H9 (cell line): Measurements from ENCODE around the gene SLC22A31. TPM values are rescaled to one million over a fixed set of nuclear protein-coding genes. Genes with fewer than 3 reads are reported as not detected.

Experiments used
- DNase-seq: peaks from one replicate; pipeline ENCODE4 v3.0.0-alpha.2; 2017
- H2AFZ ChIP-seq: one replicate; pipeline ENCODE4 v1.6.1; 2013; ENCODE audit warnings: mild to moderate bottlenecking, low read length, control low read depth, moderate library complexity
- H2AK5ac ChIP-seq: 2 replicates; pipeline ENCODE4 v1.6.1; 2013; ENCODE audit warnings: low read length, control low read depth, mixed read lengths; ENCODE audit not compliant: insufficient read length
- H2BK120ac ChIP-seq: one replicate; pipeline ENCODE4 v1.6.1; 2013; ENCODE audit warnings: low read depth, mild to moderate bottlenecking, low read length, control low read depth, inconsistent platforms; ENCODE audit not compliant: poor library complexity, severe bottlenecking
- H2BK12ac ChIP-seq: 2 replicates; pipeline ENCODE4 v1.6.1; 2013; ENCODE audit warnings: low read length, control low read depth, mixed read lengths, low read depth; ENCODE audit not compliant: insufficient read length
- H2BK15ac ChIP-seq: 2 replicates; pipeline ENCODE4 v1.6.1; 2013; ENCODE audit warnings: low read depth, low read length, control low read depth
- H2BK20ac ChIP-seq: one replicate; pipeline ENCODE4 v1.6.1; 2013; ENCODE audit warnings: low read depth, mild to moderate bottlenecking, low read length, control low read depth, inconsistent platforms; ENCODE audit not compliant: poor library complexity, severe bottlenecking
- H2BK5ac ChIP-seq: 2 replicates; pipeline ENCODE4 v1.6.1; 2013; ENCODE audit warnings: low read length, control low read depth, mixed read lengths; ENCODE audit not compliant: insufficient read length
- H3K14ac ChIP-seq: 2 replicates; pipeline ENCODE4 v1.6.1; 2013; ENCODE audit warnings: low read length, control low read depth; ENCODE audit not compliant: insufficient read depth
- H3K18ac ChIP-seq: 2 replicates; pipeline ENCODE4 v1.6.1; 2013; ENCODE audit warnings: low read depth, mild to moderate bottlenecking, mixed read lengths, low read length, control low read depth; ENCODE audit not compliant: insufficient read length
- H3K23ac ChIP-seq: 2 replicates; pipeline ENCODE4 v1.6.1; 2013; ENCODE audit warnings: low read length, control low read depth, mixed read lengths, low read depth; ENCODE audit not compliant: insufficient read length
- H3K23me2 ChIP-seq: 2 replicates; pipeline ENCODE4 v1.6.1; 2013; ENCODE audit warnings: low read depth, mild to moderate bottlenecking, mixed read lengths, low read length, control low read depth; ENCODE audit not compliant: insufficient read length, poor library complexity, severe bottlenecking
- H3K27ac ChIP-seq: 2 replicates; pipeline ENCODE4 v1.5.1; 2013; ENCODE audit warnings: low read length, control low read depth, mixed read lengths, low read depth; ENCODE audit not compliant: insufficient read length
- H3K27me3 ChIP-seq: 2 replicates; pipeline ENCODE4 v1.6.1; 2013; ENCODE audit warnings: low read length, control low read depth, inconsistent platforms; ENCODE audit not compliant: insufficient read depth
- H3K4ac ChIP-seq: 2 replicates; pipeline ENCODE4 v1.6.1; 2013; ENCODE audit warnings: low read depth, mild to moderate bottlenecking, control low read depth, inconsistent platforms, low read length, moderate library complexity
- H3K4me1 ChIP-seq: 2 replicates; pipeline ENCODE4 v1.6.1; 2013; ENCODE audit warnings: low read length, control low read depth, inconsistent platforms; ENCODE audit not compliant: insufficient read depth
- H3K4me2 ChIP-seq: 2 replicates; pipeline ENCODE4 v1.6.1; 2013; ENCODE audit warnings: low read length, control low read depth, mixed read lengths; ENCODE audit not compliant: insufficient read length, insufficient read depth
- H3K56ac ChIP-seq: 2 replicates; pipeline ENCODE4 v1.6.1; 2013; ENCODE audit warnings: low read depth, mild to moderate bottlenecking, mixed read lengths, low read length, control low read depth; ENCODE audit not compliant: insufficient read length
- H3K79me1 ChIP-seq: 2 replicates; pipeline ENCODE4 v1.6.1; 2013; ENCODE audit warnings: low read depth, mild to moderate bottlenecking, moderate library complexity, low read length, control low read depth, inconsistent platforms; ENCODE audit not compliant: insufficient read depth, poor library complexity, severe bottlenecking
- H3K79me2 ChIP-seq: 2 replicates; pipeline ENCODE4 v1.6.1; 2013; ENCODE audit warnings: low read length, control low read depth, inconsistent platforms; ENCODE audit not compliant: insufficient read depth
- H3K9ac ChIP-seq: 2 replicates; pipeline ENCODE4 v1.6.1; 2013; ENCODE audit warnings: low read length, control low read depth, mixed read lengths; ENCODE audit not compliant: insufficient read length; ENCODE audit errors: extremely low read depth
- H3K9me3 ChIP-seq: one replicate; pipeline ENCODE4 v1.6.1; 2013; ENCODE audit warnings: low read depth, low read length, inconsistent platforms; ENCODE audit not compliant: control insufficient read depth
- H3T11ph ChIP-seq: one replicate; pipeline ENCODE4 v1.6.1; 2013; ENCODE audit warnings: mild to moderate bottlenecking, low read length, control low read depth, inconsistent platforms
- H4K20me1 ChIP-seq: one replicate; pipeline ENCODE4 v1.6.1; 2013; ENCODE audit not compliant: control insufficient read depth, insufficient read length, insufficient read depth
- H4K5ac ChIP-seq: 2 replicates; pipeline ENCODE4 v1.6.1; 2013; ENCODE audit warnings: low read depth, mild to moderate bottlenecking, mixed read lengths, low read length, control low read depth; ENCODE audit not compliant: insufficient read length
- H4K8ac ChIP-seq: replicated peaks from 2 replicates; pipeline ENCODE4 v1.6.1; 2013; ENCODE audit warnings: low read length, control low read depth, mixed read lengths, low read depth; ENCODE audit not compliant: insufficient read length
- H4K91ac ChIP-seq: 2 replicates; pipeline ENCODE4 v1.6.1; 2013; ENCODE audit warnings: low read depth, mild to moderate bottlenecking, moderate library complexity, mixed read lengths, low read length, control low read depth; ENCODE audit not compliant: insufficient read length
- H3K27ac Mint-ChIP-seq, 3 experiments: 2 replicates in 2 of 3; 3 replicates in 1 of 3; pipeline ENCODE4 v1.8.0; 2020 to 2021; ENCODE audit warnings: mixed read lengths in 3 of 3, mild to moderate bottlenecking in 1 of 3, moderate library complexity in 1 of 3
- H3K27me3 Mint-ChIP-seq: 2 replicates; pipeline ENCODE4 v1.8.0; 2021; ENCODE audit warnings: low read depth, mild to moderate bottlenecking, moderate library complexity, mixed read lengths
- H3K36me3 Mint-ChIP-seq, 3 experiments: 2 replicates in 2 of 3; 3 replicates in 1 of 3; pipeline ENCODE4 v1.8.0; 2020 to 2021; ENCODE audit warnings: low read depth in 3 of 3, mixed read lengths in 3 of 3; ENCODE audit not compliant: insufficient read depth in 1 of 3
- H3K4me1 Mint-ChIP-seq, 2 experiments: 2 replicates each; pipeline ENCODE4 v1.8.0; 2020; ENCODE audit warnings: mixed read lengths in 2 of 2
- H3K4me3 Mint-ChIP-seq, 2 experiments: 2 replicates in 1 of 2; 3 replicates in 1 of 2; pipeline ENCODE4 v1.8.0; 2020 to 2021; ENCODE audit warnings: mild to moderate bottlenecking in 2 of 2, mixed read lengths in 2 of 2, moderate library complexity in 1 of 2
- H3K9me3 Mint-ChIP-seq, 2 experiments: 2 replicates in 1 of 2; 3 replicates in 1 of 2; pipeline ENCODE4 v1.8.0; 2020; ENCODE audit warnings: mild to moderate bottlenecking in 2 of 2, mixed read lengths in 2 of 2, moderate library complexity in 1 of 2
- WGBS: extraction: QIAGEN DNeasy Blood & Tissue Kit; methylation state at CpG from one replicate; pipeline ENCODE4 v1.1.7; 2013; ENCODE audit warnings: missing lambda C conversion rate, low lambda C conversion rate, mixed read lengths; ENCODE audit not compliant: insufficient read length; ENCODE audit errors: extremely low coverage; 5-methylcytosine and 5-hydroxymethylcytosine counted together
- total RNA-seq: library from RNA; stranded (reverse); gene quantifications from 2 replicates; pipeline ENCODE4 v1.2.1, GENCODE V29; 2021
- TF ChIP-seq, protein P1 (sequence below): fragments of 200-600 bp; sonication (generic); conservative IDR thresholded peaks from 3 replicates; pipeline ENCODE4 v1.8.0; 2021; ENCODE audit warnings: antibody characterized with exemption, mild to moderate bottlenecking

SLC22A31 gene
- total RNA-seq, 1 experiment from 2014 or later, result 7.7 TPM

DNA sequence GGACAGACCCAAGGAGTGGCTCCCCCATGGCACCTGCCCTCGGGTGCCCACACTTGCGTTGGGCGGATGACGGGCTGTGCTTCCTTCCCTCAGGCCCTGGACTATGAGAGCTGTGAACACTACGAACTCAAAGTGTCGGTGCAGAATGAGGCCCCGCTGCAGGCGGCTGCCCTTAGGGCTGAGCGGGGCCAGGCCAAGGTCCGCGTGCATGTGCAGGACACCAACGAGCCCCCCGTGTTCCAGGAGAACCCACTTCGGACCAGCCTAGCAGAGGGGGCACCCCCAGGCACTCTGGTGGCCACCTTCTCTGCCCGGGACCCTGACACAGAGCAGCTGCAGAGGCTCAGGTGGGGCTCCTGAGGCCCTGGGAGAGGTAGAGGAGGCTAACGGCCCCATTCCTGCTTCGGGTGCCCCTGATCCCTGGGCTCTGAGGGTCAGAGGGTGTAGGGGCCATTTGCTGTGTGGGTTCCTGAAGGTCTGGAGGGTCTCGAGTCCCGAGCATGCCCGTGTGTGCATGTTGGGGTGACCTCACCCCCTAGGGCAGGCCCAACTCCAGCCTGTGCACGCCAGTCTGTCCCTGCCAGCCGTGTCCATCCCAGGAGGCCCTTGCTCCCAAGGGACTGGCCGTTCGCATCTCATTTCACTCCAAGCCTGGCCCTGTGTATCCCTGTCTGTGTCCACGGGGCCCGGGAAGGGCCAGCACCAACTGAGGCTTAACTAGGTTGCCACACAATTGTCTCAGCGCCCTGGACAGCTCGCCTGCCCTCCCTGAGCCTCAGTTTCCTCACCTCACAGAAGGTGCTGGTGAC is 10.0 kb downstream of the SLC22A31 start:
- Histone ChIP-seq H3K23ac (no peak overlapping the region), H4K5ac (no peak overlapping the region), H3K4me1 (no peaks in the 10 kb centered on the region), H3K4me2 (no peak overlapping the region), H2BK20ac (no peak overlapping the region), H2BK12ac (no peak overlapping the region), H3K79me1 (no peaks in the 10 kb centered on the region), H4K20me1 (no peaks in the 10 kb centered on the region), H3K56ac (no peak overlapping the region), H2BK5ac (no peak overlapping the region), H2BK120ac (no peak overlapping the region), H2BK15ac (no peak overlapping the region), H3K9me3 (no peaks in the 10 kb centered on the region), H4K8ac (no peak overlapping the region), H2AFZ (no peak overlapping the region), H3K14ac (no peak overlapping the region), H3K18ac (no peak overlapping the region), H3K4ac (no peak overlapping the region), H3K27me3 (no peaks in the 10 kb centered on the region; the same call in 1 of the 2 replicates), H3K9ac (no peak overlapping the region), H3T11ph (no peak overlapping the region), H3K27ac (no peak overlapping the region), H3K23me2 (peaks cover 5% of the 10 kb centered on the region), H4K91ac (no peak overlapping the region), H2AK5ac (no peak overlapping the region), H3K79me2 (no peaks in the 10 kb centered on the region)
- Mint-ChIP-seq H3K36me3 (no peaks in the 10 kb centered on the region), H3K27ac (no peak overlapping the region), H3K4me1 (no peaks in the 10 kb centered on the region), H3K4me3 (peak overlapping the region in 1 of 2 experiments; percentile 59; a peak in 2 of 5 replicates), H3K9me3 (peaks cover 5% of the 10 kb centered on the region in 2 experiments; a peak in 2 of 5 replicates), H3K27me3 (peaks cover 36% of the 10 kb centered on the region)
- TF ChIP-seq, protein P1, sequence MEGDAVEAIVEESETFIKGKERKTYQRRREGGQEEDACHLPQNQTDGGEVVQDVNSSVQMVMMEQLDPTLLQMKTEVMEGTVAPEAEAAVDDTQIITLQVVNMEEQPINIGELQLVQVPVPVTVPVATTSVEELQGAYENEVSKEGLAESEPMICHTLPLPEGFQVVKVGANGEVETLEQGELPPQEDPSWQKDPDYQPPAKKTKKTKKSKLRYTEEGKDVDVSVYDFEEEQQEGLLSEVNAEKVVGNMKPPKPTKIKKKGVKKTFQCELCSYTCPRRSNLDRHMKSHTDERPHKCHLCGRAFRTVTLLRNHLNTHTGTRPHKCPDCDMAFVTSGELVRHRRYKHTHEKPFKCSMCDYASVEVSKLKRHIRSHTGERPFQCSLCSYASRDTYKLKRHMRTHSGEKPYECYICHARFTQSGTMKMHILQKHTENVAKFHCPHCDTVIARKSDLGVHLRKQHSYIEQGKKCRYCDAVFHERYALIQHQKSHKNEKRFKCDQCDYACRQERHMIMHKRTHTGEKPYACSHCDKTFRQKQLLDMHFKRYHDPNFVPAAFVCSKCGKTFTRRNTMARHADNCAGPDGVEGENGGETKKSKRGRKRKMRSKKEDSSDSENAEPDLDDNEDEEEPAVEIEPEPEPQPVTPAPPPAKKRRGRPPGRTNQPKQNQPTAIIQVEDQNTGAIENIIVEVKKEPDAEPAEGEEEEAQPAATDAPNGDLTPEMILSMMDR, result no peak
- WGBS, result no CpG with 5 or more reads among the region's 28 CpGs
- peak; percentile 24 for DNase-seq
